ENCODE measurements around the gene STING1. TPM values are rescaled to one million over a fixed set of nuclear protein-coding genes. Genes with fewer than 3 reads are reported as not detected.

The STING1 gene
- polyA plus RNA-seq, 1 of the 3 experiments (the other 2 are of a cell fraction), result 98.4 TPM

DNA sequence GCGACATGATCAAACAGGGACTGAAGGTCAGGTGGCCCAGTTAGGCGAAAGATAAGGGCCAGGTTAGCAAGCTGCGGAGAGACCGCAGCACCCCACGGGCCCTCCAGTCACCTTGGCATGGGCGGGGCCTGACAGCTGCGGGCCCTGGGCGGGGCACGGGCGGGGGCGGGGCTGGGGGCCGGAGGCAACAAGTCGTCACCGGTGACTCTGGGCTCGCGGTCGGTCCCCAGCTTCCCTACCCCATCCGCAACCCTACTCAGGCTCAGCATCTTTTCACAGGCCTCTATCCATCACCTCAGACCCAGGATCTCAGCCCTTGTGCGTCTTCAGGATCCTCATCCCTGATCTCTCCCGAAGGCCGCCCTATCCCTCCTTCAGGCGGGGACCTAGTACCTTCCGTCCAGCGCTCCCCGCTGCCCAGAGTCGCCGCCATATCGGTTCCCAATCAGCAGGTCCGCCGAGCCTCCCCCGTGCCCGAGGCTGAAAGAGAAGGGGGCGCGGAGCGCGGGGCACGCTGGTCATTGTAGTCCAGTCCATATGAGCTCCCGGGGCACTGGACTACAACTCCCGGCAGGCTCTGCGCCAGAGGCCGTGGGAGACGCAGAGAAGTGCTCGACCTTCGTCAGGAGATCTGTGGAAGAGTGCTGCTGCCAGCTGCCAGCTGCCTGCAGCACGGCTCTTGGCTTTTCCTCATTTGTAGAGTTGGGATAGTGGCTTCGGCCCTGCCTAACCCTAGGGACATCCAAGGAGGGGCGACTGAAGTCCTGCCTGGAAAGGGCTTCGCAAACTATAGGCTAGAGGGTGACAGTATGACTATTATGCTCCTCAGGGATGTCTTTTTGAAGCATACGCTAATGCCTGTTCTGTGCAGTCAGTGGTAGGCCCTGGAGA is 43.3 kb downstream of the STING1 start, which contains the start of gene DNAJC18:
Gene DNAJC18 (minus strand): TSS at position 513 of the 891 bp plus-strand sequence. CDS start 80 bp downstream, at position 433.
- H3K27ac ChIP-seq (ENCODE audit: low read depth in 2 of 2, low read length in 1 of 2), result peak within 1 kb of the TSS; percentile 88 to 89
- peak within 1 kb of the TSS; percentile 97 for H3K4me2 ChIP-seq
- H3K9me2 ChIP-seq, result no peaks in the 10 kb centered on the region
- peaks cover 10% of the 10 kb centered on the region in 2 experiments; a peak in 3 of 4 replicates for H3K4me1 ChIP-seq (ENCODE audit: control insufficient read depth in 1 of 2, insufficient read depth in 2 of 2, low read depth in 1 of 2, low read length in 1 of 2)
- H2AFZ ChIP-seq (ENCODE audit: low read depth), result peak within 1 kb of the TSS; percentile 94
- peaks cover 10% of the 10 kb centered on the region for H3F3A ChIP-seq (replicated peaks; ENCODE audit: insufficient read depth)
- no peaks in the 10 kb centered on the region for H3K79me2 ChIP-seq (ENCODE audit: insufficient read depth)
- H3K9me3 ChIP-seq, result no peaks in the 10 kb centered on the region
- no peaks in the 10 kb centered on the region for H3K27me3 ChIP-seq (ENCODE audit: insufficient read depth)
- H3K4me3 ChIP-seq (ENCODE audit: low read depth in 2 of 2, low read length in 1 of 2), result peak within 1 kb of the TSS; percentile 69 to 90
- POLR2A ChIA-PET, result interaction anchor here (0.6 to 1.3 kb wide), 7 partner anchors 9 to 122 kb away, joined by 3 to 8 read pairs (median 6); partner anchors contain the start of genes SPATA24 and UBE2D2
- WGBS (ENCODE audit: low lambda C conversion rate), result 1% methylated on average over 17 of the region's 49 CpGs
- H4K20me1 ChIP-seq (ENCODE audit: insufficient read depth), result no peaks in the 10 kb centered on the region
- CTCF ChIA-PET, result interaction anchor here (0.8 to 1.4 kb wide), 5 partner anchors 17 to 74 kb away, joined by 3 to 8 read pairs (median 3); partner anchors contain the start of gene SPATA24
- DNase-seq, result peak; percentile 95
- peaks cover 0 to 9% of the 10 kb centered on the region in 2 experiments for H3K36me3 ChIP-seq (replicated peaks in 1 of 2; ENCODE audit: control insufficient read depth in 1 of 2, insufficient read depth in 2 of 2, low read length in 1 of 2)
- peak within 1 kb of the TSS; percentile 96 for H3K9ac ChIP-seq
- no peak for TF ChIP-seq GABPA (IDR thresholded peaks at IDR 0.05; ENCODE audit: low read depth)
- TF ChIP-seq PBX3 (IDR thresholded peaks at IDR 0.05), result no peak
- TF ChIP-seq NFIC (IDR thresholded peaks at IDR 0.05; ENCODE audit: borderline replicate concordance), result no peak
- 0 out of 2 replicates have a peak, but pooled peaks have one; percentile 2 for TF ChIP-seq REST (IDR thresholded peaks at IDR 0.05; ENCODE audit: low read depth, low read length)
- no peak for TF ChIP-seq SMC3 (IDR thresholded peaks at IDR 0.05; ENCODE audit: low read depth, low read length)
- no peak for TF ChIP-seq TEAD4 (IDR thresholded peaks at IDR 0.05; ENCODE audit: borderline replicate concordance, insufficient read depth)
- TF ChIP-seq RCOR1 (IDR thresholded peaks at IDR 0.05; ENCODE audit: low read length), result 0 out of 2 replicates have a peak, but pooled peaks have one; percentile 26
- TF ChIP-seq NRF1 (IDR thresholded peaks at IDR 0.05; ENCODE audit: low read depth, low read length), result no peak
- peak; percentile 62 for TF ChIP-seq CHD2 (IDR thresholded peaks at IDR 0.05; ENCODE audit: low read length, partially characterized antibody)
- no peak for TF ChIP-seq EZH2phosphoT487 (IDR thresholded peaks at IDR 0.05; ENCODE audit: borderline replicate concordance, low read depth)
- TF ChIP-seq JUND (IDR thresholded peaks at IDR 0.05), result no peak
- no peak for TF ChIP-seq SIN3A (IDR thresholded peaks at IDR 0.05; ENCODE audit: borderline replicate concordance, low read depth, low read length)
- peak; percentile 68 for TF ChIP-seq POLR2AphosphoS5 (IDR thresholded peaks at IDR 0.05; ENCODE audit: low read depth, low read length)
- no peak for TF ChIP-seq MEF2A (IDR thresholded peaks at IDR 0.05; ENCODE audit: borderline replicate concordance, low read depth)
- TF ChIP-seq EP300 (IDR thresholded peaks at IDR 0.05; ENCODE audit: borderline replicate concordance in 1 of 2, low read depth in 1 of 2, low read length in 1 of 2), result no peak
- TF ChIP-seq IRF3 (IDR thresholded peaks at IDR 0.05; ENCODE audit: low read depth, low read length), result no peak
- TF ChIP-seq, protein P1, sequence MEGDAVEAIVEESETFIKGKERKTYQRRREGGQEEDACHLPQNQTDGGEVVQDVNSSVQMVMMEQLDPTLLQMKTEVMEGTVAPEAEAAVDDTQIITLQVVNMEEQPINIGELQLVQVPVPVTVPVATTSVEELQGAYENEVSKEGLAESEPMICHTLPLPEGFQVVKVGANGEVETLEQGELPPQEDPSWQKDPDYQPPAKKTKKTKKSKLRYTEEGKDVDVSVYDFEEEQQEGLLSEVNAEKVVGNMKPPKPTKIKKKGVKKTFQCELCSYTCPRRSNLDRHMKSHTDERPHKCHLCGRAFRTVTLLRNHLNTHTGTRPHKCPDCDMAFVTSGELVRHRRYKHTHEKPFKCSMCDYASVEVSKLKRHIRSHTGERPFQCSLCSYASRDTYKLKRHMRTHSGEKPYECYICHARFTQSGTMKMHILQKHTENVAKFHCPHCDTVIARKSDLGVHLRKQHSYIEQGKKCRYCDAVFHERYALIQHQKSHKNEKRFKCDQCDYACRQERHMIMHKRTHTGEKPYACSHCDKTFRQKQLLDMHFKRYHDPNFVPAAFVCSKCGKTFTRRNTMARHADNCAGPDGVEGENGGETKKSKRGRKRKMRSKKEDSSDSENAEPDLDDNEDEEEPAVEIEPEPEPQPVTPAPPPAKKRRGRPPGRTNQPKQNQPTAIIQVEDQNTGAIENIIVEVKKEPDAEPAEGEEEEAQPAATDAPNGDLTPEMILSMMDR (IDR thresholded peaks at IDR 0.05), result no peak
- peak; percentile 54; the same call in 1 of the 2 replicates for TF ChIP-seq TAF1 (IDR thresholded peaks at IDR 0.05; ENCODE audit: borderline replicate concordance, low read depth, low read length)
- no peak for TF ChIP-seq USF1 (IDR thresholded peaks at IDR 0.05; ENCODE audit: borderline replicate concordance, low read depth)
- TF ChIP-seq RXRA (IDR thresholded peaks at IDR 0.05; ENCODE audit: borderline replicate concordance, low read depth), result no peak
- TF ChIP-seq FOXJ3 (CRISPR knock-in tag; IDR thresholded peaks at IDR 0.05), result no peak
- TF ChIP-seq MAX (IDR thresholded peaks at IDR 0.05; ENCODE audit: low read depth), result peak; percentile 77; the same call in 1 of the 2 replicates
- peak; percentile 16; the same call in 1 of the 2 replicates for TF ChIP-seq TCF12 (IDR thresholded peaks at IDR 0.05)
